Activated CD8-positive, alpha-beta memory T cell treated with anti-CD3 and anti-CD28 coated beads, Interleukin-2, amount 50 U/mL, for 1 hour (primary cell): ENCODE results near the gene GRPEL1.
"Not testable (repeated sequence)": the region's sequence is repeated elsewhere in the genome, so short reads cannot be mapped to it uniquely, and the experiment has no call there.

Experiments
- DNase-seq: peaks from one replicate; pipeline ENCODE4 v3.0.0-alpha.2; 2020; ENCODE audit errors: extremely low read depth

The GRPEL1 gene

DNA sequence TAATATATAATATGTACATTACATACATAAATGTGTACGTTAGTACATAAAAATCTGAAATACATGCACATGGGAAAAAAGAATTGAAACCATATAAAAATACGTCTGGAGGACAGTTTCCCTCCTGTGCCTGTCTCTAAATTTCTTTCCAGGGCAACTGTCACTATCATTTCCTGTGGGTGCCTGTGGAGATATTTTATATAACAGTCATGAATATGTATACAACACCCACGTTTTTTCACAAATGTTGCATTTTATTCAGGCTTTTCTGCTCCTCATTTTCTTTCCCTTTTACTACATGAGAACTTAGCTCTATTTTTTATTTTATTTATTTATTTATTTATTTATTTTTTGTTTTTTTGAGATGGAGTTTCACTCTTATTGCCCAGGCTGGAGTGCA, 24.2 kb upstream of the GRPEL1 start:
- no peak for DNase-seq

- no peak for DNase-seq
Measured at GRCh38 chr4:7089213-7089986, 21.5 kb upstream of the GRPEL1 start.

GRCh38 chr4:7087036-7087435, 19.2 kb upstream of the GRPEL1 start:
- no peak for DNase-seq

GRCh38 chr4:7086384-7086783, 18.5 kb upstream of the GRPEL1 start:
- DNase-seq, result no peak

- not testable (repeated sequence) for DNase-seq
Measured at GRCh38 chr4:7084564-7084961, 16.7 kb upstream of the GRPEL1 start.

DNA sequence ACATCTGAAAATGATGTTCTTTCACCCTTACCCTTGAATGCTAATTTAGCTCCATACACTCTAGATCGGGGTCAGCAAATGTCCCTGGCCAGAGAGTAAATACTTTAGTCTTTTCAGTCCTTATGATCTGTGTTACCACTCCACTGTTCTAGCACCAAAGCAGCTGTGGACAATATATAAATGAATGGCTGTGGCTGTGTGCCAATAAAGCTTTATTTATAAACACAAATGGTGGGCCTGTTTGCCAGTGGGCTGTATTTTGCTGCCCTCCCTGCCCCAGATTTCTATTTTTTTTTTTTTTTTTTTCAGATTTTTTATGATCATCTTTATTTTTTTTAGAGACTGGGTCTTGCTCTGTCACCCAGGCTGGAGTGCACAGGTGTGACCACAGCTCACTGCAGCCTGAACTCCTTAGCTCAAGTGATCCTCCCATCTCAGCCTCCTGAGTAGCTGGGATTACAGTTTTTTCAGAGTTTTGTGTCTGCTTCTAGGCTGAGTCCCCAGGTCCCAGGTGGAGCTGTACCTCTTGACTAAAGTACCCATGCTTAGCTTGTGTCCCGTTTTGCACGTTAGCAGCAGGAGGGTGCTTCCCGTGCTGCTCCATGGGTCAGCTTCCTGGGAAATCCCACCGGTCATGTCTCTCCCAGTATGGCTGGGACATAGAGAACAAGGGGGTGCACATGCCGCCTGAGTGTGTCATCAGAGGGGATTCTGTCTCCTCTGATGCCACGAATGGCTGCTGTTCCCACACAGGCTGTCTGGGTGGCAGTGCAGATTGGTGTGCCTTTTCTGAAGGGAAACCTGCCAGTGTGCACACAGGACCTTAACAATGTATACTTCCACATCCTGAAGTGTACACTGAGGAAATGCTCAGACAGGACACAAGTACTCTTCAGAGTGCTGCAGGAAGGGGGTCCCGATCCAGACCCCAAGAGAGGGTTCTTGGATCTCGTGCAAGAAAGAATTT, 16.0 kb upstream of the GRPEL1 start:
- DNase-seq, result no peak

DNA sequence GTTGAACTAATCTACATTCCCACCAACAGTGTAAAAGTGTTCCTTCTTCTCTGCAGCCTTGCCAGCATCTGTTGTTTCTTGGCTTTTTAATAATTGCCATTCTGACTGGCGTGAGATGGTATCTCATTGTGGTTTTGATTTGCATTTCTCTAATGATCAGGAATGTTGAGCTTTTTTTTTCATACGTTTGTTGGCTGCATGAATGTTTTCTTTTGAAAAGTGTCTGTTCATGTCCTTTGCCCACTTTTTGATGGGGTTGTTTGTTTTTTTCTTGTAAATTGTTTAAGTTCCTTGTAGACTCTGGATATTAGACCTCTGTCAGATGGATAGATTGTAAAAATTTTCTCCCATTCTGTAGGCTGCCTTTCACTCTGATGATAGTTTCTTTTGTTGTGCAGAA, 12.0 kb upstream of the GRPEL1 start:
- not testable (repeated sequence) for DNase-seq

DNA sequence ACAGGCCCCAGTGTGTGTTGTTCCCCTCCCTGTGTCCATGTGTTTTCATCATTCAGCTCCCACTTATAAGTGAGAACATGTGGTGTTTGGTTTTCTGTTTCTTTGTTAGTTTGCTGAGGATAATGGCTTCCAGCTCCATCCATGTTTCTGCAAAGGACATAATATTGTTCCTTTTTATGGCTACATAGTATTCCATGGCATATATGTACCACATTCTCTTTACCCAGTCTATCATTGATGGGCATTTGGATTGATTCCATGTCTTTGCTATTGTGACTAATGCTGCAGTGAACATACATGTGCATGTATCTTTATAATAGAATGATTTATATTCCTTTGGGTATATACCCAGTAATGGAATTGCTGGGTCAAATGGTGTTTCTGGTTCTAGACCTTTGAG, 11.6 kb upstream of the GRPEL1 start:
- not testable (repeated sequence) for DNase-seq

DNA sequence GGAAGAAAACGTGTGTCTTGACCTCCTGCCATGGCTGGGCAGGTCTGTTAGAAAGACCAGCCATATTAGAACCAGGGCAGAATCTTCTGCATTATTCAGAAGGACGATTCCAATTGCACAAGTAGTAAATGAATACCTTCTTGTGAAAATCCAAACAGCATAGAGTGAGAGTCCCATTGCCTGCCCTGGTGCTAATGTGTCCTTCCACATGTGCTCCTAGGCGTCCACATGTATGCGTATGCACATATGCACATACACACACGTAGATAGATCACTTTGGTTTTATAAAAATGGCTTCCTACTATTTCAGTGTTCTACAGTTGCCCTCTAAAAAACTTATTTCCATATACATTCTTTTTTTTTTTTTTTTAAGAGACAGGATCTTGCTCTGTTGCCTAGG, 10.2 kb upstream of the GRPEL1 start:
- no peak for DNase-seq

GRCh38 chr4:7077371-7077770, 9.5 kb upstream of the GRPEL1 start:
- DNase-seq, result no peak

DNA sequence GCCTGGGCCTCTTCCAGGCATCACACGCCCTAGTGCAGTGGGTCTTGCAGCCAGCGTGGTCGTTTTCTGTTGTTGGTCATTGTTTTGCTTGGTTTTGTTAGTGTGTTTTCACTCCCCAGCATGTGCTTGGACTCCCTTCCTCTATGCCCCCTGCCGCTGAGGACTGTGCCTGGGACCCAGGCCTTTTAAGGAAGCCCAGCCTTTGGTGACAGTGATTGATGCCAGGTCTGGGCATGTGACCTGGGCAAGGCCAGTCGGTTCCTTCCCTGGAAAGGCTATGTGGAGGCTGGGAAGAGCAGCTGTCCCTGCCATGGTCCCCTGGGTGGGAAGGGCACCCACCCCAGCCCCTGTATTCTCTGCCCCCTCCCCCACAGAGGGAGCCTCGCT, 8.8 kb upstream of the GRPEL1 start:
- DNase-seq, result no peak

DNA sequence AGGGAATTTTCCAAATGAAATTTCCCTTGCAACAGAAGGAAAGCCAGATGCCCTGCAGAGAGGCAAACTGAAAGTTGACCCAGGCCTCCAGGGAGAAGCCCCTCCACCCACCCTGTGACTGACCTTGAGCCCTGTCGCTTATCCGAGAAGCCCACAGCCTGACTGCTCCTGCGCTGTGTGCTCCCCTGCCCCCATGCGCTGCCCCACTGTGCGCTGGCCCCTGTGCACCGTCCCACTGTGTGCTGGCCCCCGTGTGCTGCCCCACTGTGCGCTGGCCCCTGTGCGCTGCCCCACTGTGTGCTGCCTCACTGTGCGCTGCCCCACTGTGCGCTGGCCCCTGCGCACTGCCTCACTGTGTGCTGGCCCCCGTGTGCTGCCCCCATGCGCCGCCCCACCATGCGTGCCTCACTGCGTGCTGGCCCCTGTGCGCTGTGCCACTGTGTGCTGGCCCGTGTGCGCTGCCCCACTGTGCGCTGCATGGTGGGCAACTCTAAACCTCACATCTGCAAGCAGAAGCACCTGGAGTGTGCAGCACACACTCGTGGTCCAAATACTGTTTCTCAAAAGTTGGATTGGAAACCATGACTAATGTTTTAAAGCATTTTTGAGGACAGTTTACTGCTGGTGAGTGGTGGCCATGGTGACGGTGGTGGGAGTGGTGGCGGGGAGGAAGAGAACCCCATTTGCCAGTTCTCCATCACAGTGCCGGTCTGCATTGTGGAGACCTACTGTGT, 8.3 kb upstream of the GRPEL1 start:
- no peak for DNase-seq

DNA sequence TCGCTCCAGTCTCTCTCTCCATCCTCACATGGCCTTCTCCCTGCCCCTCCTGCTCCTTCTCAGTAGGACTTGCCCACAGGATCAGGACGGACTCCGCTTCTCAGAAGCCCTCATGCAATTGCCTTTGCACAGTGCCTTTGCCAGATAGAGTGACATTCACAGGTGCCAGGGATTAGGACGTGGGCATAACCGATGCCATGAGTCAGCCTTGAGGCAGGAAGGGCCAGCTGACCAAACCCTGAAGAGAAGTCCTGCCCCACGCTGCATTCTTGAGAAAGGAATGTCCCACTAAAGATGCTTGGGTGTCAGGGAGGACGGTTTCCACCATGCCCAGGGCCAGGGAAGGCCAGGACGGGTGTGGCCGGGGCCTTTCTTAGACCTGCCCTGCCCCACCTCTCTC, 6.6 kb upstream of the GRPEL1 start:
- no peak for DNase-seq

- no peak for DNase-seq
Measured at GRCh38 chr4:7073526-7074390, 5.9 kb upstream of the GRPEL1 start.

DNA sequence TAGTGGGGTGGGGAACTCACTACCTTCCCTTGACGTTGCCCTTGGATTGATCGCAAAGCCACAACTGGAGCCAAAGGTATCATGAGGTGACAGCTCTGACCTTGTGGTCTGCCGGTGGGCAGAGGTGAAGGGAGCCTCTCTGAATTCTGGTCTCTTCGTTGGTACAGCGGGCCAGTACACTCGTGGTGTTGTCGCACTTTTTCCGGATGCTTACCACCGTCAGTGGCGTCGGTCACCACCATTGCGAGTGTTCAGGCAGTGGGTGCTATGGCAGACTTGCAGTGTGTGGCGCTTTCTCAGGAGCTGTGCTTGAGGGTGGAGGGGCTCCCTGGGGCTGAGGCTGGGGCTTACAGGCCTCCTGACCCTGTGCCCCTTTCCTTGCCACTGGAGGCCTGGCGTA, 5.2 kb upstream of the GRPEL1 start:
- DNase-seq, result no peak

GRCh38 chr4:7070729-7071511, 3.1 kb upstream of the GRPEL1 start:
- peak; percentile 59 for DNase-seq

- no peak for DNase-seq
Measured at GRCh38 chr4:7068883-7069282, 1.0 kb upstream of the GRPEL1 start.

GRCh38 chr4:7068279-7068842, 497 bp upstream of the GRPEL1 start:
- DNase-seq, result no peak

DNA sequence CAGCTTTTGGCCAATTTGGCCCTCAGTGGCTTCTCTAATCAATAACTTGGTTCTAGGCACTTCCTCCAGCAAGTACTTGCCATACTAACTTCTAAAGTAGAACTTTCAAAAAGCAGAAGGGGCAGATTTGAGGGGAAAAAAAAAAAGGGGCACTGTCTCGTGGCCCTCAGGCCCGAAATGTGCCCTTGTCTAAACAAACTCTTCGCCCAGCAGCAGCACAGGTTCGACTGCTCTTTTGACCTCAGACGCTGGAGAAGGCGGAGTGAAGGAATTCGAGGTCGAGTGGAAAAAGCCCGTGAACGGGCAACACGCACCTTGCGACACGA, 775 bp downstream of the GRPEL1 start:
- no peak for DNase-seq

DNA sequence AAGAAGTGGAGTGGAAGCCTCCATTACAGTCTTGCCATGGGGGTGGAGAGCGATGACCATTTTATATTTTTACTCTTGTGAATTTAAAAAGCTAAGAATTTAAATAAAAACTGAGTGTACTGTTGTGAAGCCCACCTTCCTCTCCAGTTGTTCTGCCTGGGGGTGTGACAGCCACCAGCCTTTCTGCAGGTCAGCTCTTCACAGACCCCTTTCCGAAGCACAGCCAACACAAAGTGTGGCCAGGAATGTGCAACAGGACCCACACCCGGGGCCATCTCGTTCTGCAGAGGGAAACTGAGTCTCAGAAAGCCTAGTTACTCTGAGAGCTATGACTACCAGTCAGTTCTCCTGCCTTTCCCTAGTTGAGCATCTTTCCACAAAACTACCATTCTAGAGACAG, 1.4 kb downstream of the GRPEL1 start:
- no peak for DNase-seq
